ENCODE measurements around the gene PXMP4.

PXMP4 gene

GRCh38 chr20:33654680-33655161 is 65.4 kb downstream of the PXMP4 start:
- DNase-seq (ENCODE audit: low read depth): no peak

- no peak for DNase-seq (ENCODE audit: low read depth)
Observed at GRCh38 chr20:33653900-33654596, 66.1 kb downstream of the PXMP4 start.

- no peak for DNase-seq (ENCODE audit: low read depth)
Observed at GRCh38 chr20:33653218-33653899, 66.8 kb downstream of the PXMP4 start.
